ENCODE results near the gene ACSM6. TPM values are rescaled to one million over a fixed set of nuclear protein-coding genes. Genes with fewer than 3 reads are reported as not detected.
"Not testable (repeated sequence)": the region's sequence is repeated elsewhere in the genome, so short reads cannot be mapped to it uniquely, and the experiment has no call there.

The ACSM6 gene
- total RNA-seq, 8 experiments from 2014 or later: 0.14 to 0.24 TPM; not detected in 6

DNA sequence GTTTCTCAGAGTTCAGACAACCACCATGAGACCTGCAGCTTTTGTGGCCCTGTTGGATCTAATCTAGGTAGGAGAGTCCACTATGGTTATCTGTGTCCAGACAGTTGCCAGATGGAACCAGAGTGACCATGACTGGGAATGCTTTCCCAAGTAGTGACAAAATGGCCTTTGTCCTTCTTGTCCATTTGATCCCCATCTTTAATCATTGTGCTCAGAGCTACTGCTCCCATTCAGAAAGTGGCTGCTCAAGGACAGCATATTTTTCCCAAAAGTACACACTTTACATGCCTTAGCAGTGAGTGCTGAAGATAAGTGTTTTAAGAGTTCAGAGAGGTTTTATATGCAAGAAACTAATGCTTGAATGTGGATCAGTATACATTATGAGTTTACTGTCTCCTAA, 5.4 kb upstream of the ACSM6 start:
- in situ Hi-C loops (cut with MboI; ENCODE audit: low pct_unique_long_range_greater_than_20kb in 2 of 9, low sequenced_read_pairs in 9 of 9, unreplicated experiment in 9 of 9): no loop called here
- H3K4me3 ChIP-seq: no peak overlapping the region
- no peaks in the 10 kb centered on the region for H3K4me1 ChIP-seq (replicated peaks in 1 of 2)
- no peak overlapping the region for H3K27ac ChIP-seq
- no peak for ATAC-seq (replicated peaks in 6 of 8)

- 0 to 43% (median 10%) methylated on average over 1 to 2 of the region's 3 CpGs; no CpG with 5 or more reads in 5 of the 10 experiments for WGBS, 10 experiments
- peak in 2 of 8 experiments; percentile 12 to 39 for ATAC-seq (replicated peaks in 6 of 8)
- Histone ChIP-seq H3K4me3 (no peak overlapping the region), H3K27ac (no peak overlapping the region), H3K4me1 (replicated peaks in 1 of 2) (no peaks in the 10 kb centered on the region)
- in situ Hi-C loops (cut with MboI; ENCODE audit: low pct_unique_long_range_greater_than_20kb in 2 of 9, low sequenced_read_pairs in 9 of 9, unreplicated experiment in 9 of 9): no loop called here
These were observed 2.0 kb downstream of the ACSM6 start for GRCh38 chr10:95196046-95196445.

GRCh38 chr10:95201736-95202135, 7.7 kb downstream of the ACSM6 start:
- WGBS, 10 experiments: 40 to 100% (median 65%) methylated on average over 1 to 4 of the region's 4 CpGs; no CpG with 5 or more reads in 4 of the 10 experiments
- Histone ChIP-seq H3K4me1 (replicated peaks in 1 of 2) (no peaks in the 10 kb centered on the region), H3K27ac (no peak overlapping the region), H3K4me3 (no peak overlapping the region)
- peak in 2 of 8 experiments; percentile 91 to 93 for ATAC-seq (replicated peaks in 6 of 8)
- in situ Hi-C loops (cut with MboI; ENCODE audit: low pct_unique_long_range_greater_than_20kb in 2 of 9, low sequenced_read_pairs in 9 of 9, unreplicated experiment in 9 of 9): no loop called here

DNA sequence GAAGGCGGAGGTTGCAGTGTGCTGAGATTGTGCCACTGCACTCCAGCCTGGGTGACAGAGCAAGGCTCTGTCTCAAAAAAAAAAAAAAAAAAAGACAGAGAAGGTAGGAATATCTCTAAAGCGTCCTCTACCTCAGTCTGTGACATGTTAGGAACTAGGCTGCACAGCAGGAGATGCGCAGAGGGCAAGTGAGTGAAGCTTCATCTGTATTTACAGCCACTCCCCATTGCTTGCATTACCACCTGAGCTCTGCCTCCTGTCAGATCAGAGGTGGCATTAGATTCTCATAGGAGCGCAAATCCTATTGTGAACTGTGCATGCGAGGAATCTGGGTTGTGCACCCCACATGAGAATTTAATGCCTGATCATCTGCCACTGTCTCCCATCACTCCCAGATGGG, 8.8 kb downstream of the ACSM6 start:
- H3K27ac ChIP-seq; in situ Hi-C loops (cut with MboI; ENCODE audit: low pct_unique_long_range_greater_than_20kb in 2 of 9, low sequenced_read_pairs in 9 of 9, unreplicated experiment in 9 of 9); ATAC-seq (replicated peaks in 6 of 8); H3K4me3 ChIP-seq; H3K4me1 ChIP-seq (replicated peaks in 1 of 2): not testable (repeated sequence)
- WGBS, 10 experiments: 57 to 92% (median 68%) methylated on average over 1 to 5 of the region's 5 CpGs; no CpG with 5 or more reads in 1 of the 10 experiments

- ATAC-seq (replicated peaks in 6 of 8): no peak
- Histone ChIP-seq H3K4me3 (no peak overlapping the region), H3K4me1 (replicated peaks in 1 of 2) (no peaks in the 10 kb centered on the region), H3K27ac (no peak overlapping the region)
- in situ Hi-C loops (cut with MboI; ENCODE audit: low pct_unique_long_range_greater_than_20kb in 2 of 9, low sequenced_read_pairs in 9 of 9, unreplicated experiment in 9 of 9): no loop called here
- WGBS, 10 experiments: 16 to 87% (median 54%) methylated on average over 1 to 8 of the region's 8 CpGs
These were observed 14.8 kb downstream of the ACSM6 start for GRCh38 chr10:95208702-95209391.

- in situ Hi-C loops (cut with MboI; ENCODE audit: low pct_unique_long_range_greater_than_20kb in 2 of 9, low sequenced_read_pairs in 9 of 9, unreplicated experiment in 9 of 9): no loop called here
- WGBS, 10 experiments: 71 to 100% (median 97%) methylated on average over 1 to 6 of the region's 6 CpGs
- Histone ChIP-seq H3K4me3 (no peak overlapping the region), H3K27ac (no peak overlapping the region), H3K4me1 (replicated peaks in 1 of 2) (no peaks in the 10 kb centered on the region)
- ATAC-seq (replicated peaks in 6 of 8): no peak
These were observed 15.6 kb downstream of the ACSM6 start for GRCh38 chr10:95209509-95210127.

DNA sequence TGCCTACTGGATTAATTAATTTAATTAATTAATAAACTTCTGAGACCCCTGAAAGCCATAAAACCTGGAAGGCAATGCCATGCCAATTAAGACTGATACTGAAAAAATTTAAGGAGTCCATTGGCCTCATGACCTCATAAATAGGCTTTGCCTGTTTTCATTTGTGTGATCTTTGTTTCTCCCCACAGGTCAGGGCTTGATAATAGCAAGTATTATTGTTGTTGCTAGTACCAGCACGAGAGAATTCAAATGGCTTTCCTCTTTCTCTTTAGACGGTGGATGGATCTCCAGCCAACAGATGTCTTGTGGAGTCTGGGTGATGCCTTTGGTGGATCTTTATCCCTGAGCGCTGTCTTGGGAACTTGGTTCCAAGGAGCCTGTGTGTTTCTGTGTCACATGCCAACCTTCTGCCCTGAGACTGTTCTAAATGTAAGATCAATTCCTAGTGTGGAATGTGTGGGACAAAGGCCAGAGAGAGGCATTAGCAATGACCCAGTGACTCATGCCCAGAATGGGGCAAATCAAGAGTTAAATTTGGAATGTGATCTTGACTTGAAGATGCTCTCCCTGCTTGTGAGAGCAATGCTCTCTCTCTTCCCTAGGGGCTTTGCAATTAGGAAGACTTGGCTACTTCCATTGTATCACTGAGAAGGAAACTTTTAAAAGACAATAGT, 17.7 kb downstream of the ACSM6 start:
- H3K4me1 ChIP-seq (replicated peaks in 1 of 2): no peaks in the 10 kb centered on the region
- in situ Hi-C loops (cut with MboI; ENCODE audit: low pct_unique_long_range_greater_than_20kb in 2 of 9, low sequenced_read_pairs in 9 of 9, unreplicated experiment in 9 of 9): no loop called here
- H3K4me3 ChIP-seq: no peak overlapping the region
- ATAC-seq (replicated peaks in 6 of 8): no peak
- WGBS, 10 experiments: 6 to 100% (median 72%) methylated on average over 1 to 3 of the region's 3 CpGs; no CpG with 5 or more reads in 4 of the 10 experiments
- no peak overlapping the region for H3K27ac ChIP-seq

DNA sequence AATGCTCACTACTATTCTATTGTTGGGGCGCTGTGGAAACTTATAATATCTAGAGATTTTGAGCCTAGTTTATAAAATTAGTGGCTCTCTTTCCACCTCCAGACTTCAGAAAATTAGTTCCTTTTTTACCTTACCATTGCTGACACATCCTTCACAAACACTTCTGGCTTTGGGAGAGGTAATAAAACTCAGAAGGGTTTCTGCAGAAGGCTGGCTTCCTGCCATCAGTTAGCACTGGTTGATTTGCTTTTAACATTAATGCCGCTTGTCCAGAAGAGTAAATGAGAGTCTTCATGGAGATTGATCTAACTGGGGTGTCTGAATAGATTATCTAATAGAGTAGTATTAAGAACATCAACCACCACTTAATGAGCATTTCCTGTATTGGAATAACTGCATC, 20.3 kb downstream of the ACSM6 start:
- in situ Hi-C loops (cut with MboI; ENCODE audit: low pct_unique_long_range_greater_than_20kb in 2 of 9, low sequenced_read_pairs in 9 of 9, unreplicated experiment in 9 of 9): no loop called here
- Histone ChIP-seq H3K4me1 (replicated peaks in 1 of 2) (no peaks in the 10 kb centered on the region), H3K27ac (no peak overlapping the region), H3K4me3 (no peak overlapping the region)
- no peak for ATAC-seq (replicated peaks in 6 of 8)
- WGBS, 10 experiments: 20 to 100% (median 78%) methylated on average over 1 to 2 of the region's 2 CpGs

DNA sequence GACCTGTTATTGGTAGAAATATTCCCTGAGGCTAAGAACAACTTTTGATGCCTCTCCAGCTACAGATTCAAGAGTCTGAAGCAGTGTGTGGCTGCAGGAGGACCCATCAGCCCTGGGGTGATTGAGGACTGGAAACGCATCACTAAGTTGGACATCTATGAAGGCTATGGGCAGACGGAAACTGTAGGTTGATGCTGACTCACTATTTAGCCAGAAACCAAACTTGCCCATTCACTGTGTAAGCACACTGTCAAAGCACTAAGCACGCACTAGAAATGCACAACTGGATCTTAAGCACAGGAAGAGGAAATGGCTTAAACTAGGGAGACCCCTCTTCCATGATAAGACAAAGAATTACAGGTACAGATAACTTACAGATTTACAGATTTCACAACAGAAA, 20.8 kb downstream of the ACSM6 start:
- WGBS, 10 experiments: 29 to 100% (median 82%) methylated on average over 2 to 3 of the region's 3 CpGs; no CpG with 5 or more reads in 4 of the 10 experiments
- no peaks in the 10 kb centered on the region for H3K4me1 ChIP-seq (replicated peaks in 1 of 2)
- in situ Hi-C loops (cut with MboI; ENCODE audit: low pct_unique_long_range_greater_than_20kb in 2 of 9, low sequenced_read_pairs in 9 of 9, unreplicated experiment in 9 of 9): no loop called here
- H3K4me3 ChIP-seq: no peak overlapping the region
- no peak overlapping the region for H3K27ac ChIP-seq
- ATAC-seq (replicated peaks in 6 of 8): peak in 2 of 8 experiments; percentile 31 to 42

- in situ Hi-C loops (cut with MboI; ENCODE audit: low pct_unique_long_range_greater_than_20kb in 2 of 9, low sequenced_read_pairs in 9 of 9, unreplicated experiment in 9 of 9): no loop called here
- H3K27ac ChIP-seq: no peak overlapping the region
- WGBS, 10 experiments: 0 to 100% (median 57%) methylated on average over 1 of the region's 1 CpG; no CpG with 5 or more reads in 1 of the 10 experiments
- no peak overlapping the region for H3K4me3 ChIP-seq
- H3K4me1 ChIP-seq (replicated peaks in 1 of 2): no peaks in the 10 kb centered on the region
- no peak for ATAC-seq (replicated peaks in 6 of 8)
These were observed 23.4 kb downstream of the ACSM6 start for GRCh38 chr10:95217476-95217875.

DNA sequence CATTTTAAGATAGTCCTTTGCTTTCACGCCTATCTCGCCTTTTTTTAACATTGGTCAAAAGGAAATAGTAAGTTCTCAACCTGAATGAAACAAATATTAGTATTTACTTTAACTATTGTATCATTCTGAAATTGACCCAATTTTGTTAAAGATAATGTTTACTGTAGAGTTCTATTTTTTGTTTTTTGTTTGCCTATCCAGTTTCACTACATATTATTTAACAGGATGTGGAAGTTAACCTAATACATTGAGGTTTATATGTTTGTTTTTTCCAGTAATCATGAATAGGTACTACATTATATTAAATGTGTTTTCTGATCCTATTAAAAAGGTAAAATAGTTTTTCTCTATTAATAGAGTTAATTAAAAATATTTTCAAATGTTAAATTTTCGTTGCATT, 26.5 kb downstream of the ACSM6 start:
- Histone ChIP-seq H3K27ac (no peak overlapping the region), H3K4me3 (no peak overlapping the region), H3K4me1 (replicated peaks in 1 of 2) (no peaks in the 10 kb centered on the region)
- no peak for ATAC-seq (replicated peaks in 6 of 8)
- WGBS, 10 experiments: 59 to 90% (median 79%) methylated on average over 2 to 3 of the region's 3 CpGs
- in situ Hi-C loops (cut with MboI; ENCODE audit: low pct_unique_long_range_greater_than_20kb in 2 of 9, low sequenced_read_pairs in 9 of 9, unreplicated experiment in 9 of 9): no loop called here

DNA sequence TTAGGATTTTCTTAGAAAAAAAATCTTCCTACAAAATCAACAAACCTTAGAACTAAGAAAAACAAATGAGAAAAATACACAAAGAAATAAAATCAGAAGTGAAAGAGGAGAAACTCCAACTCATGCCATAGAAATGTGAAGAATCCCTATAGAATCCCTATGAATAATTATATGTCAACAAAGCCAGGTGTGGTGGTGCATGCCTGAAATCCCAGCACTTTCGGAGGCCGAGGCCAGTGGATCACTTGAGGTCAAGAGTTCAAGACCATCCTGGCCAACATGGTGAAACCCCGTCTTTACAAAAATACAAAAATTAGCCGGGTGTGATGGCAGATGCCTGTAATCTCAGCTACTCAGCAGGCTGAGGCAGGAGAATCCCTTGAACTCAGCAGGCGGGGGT, 27.1 kb downstream of the ACSM6 start:
- Histone ChIP-seq H3K4me1 (replicated peaks in 1 of 2) (no peaks in the 10 kb centered on the region), H3K27ac (no peak overlapping the region), H3K4me3 (no peak overlapping the region)
- in situ Hi-C loops (cut with MboI; ENCODE audit: low pct_unique_long_range_greater_than_20kb in 2 of 9, low sequenced_read_pairs in 9 of 9, unreplicated experiment in 9 of 9): no loop called here
- WGBS, 10 experiments: 12 to 82% (median 69%) methylated on average over 2 to 5 of the region's 5 CpGs
- ATAC-seq (replicated peaks in 6 of 8): no peak

DNA sequence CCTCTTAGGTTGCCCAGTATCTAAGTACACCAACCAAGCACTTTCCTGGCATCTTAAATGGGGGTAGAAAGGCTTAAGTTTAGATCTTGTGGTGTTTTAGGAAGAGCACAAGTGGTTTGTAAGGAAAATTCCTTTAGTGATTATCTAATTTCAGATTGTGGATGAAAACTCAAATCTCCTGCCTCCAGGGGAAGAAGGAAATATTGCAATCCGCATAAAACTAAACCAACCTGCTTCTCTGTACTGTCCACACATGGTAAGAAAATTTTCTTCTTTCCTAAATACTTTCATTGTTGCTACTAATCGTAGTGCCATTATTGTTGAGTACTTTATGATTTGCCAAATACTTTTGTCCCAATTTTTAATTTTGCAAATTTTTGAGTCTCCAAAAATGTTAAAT, 31.1 kb downstream of the ACSM6 start:
- Histone ChIP-seq H3K4me1 (replicated peaks in 1 of 2) (no peaks in the 10 kb centered on the region), H3K4me3 (no peak overlapping the region), H3K27ac (no peak overlapping the region)
- no peak for ATAC-seq (replicated peaks in 6 of 8)
- in situ Hi-C loops (cut with MboI; ENCODE audit: low pct_unique_long_range_greater_than_20kb in 2 of 9, low sequenced_read_pairs in 9 of 9, unreplicated experiment in 9 of 9): loop anchor here in 3 of 9 experiments (25.0 kb wide), 2 partner anchors 137 to 588 kb away; no protein-coding TSS in a partner anchor
- WGBS, 10 experiments: 0 to 91% (median 58%) methylated on average over 1 to 2 of the region's 2 CpGs; no CpG with 5 or more reads in 1 of the 10 experiments
